Spinal cord (tissue), 10 donors: ENCODE data around the gene CD274. TPM values are rescaled to one million over a fixed set of nuclear protein-coding genes. Genes with fewer than 3 reads are reported as not detected.

Experiments used
- DNase-seq, 6 donors: peaks; one replicate each; pipeline versions ENCODE4 v3.0.0 to v3.0.0-alpha.2; 2013 to 2015; ENCODE audit warnings: low spot score in 6 of 6, low read depth in 4 of 6
- H3K27ac ChIP-seq: one replicate; pipeline ENCODE4 v1.5.1; 2013; ENCODE audit warnings: low read depth, low read length, control low read depth
- H3K27me3 ChIP-seq: one replicate; pipeline ENCODE4 v1.6.1; 2013; ENCODE audit warnings: low read length; ENCODE audit not compliant: control insufficient read depth, insufficient read depth
- H3K36me3 ChIP-seq: one replicate; pipeline ENCODE4 v1.6.1; 2013; ENCODE audit warnings: low read length; ENCODE audit not compliant: control insufficient read depth, insufficient read depth
- H3K4me1 ChIP-seq: one replicate; pipeline ENCODE4 v1.6.1; 2013; ENCODE audit warnings: low read length; ENCODE audit not compliant: control insufficient read depth, insufficient read depth
- H3K4me3 ChIP-seq: one replicate; pipeline ENCODE4 v1.5.1; 2013; ENCODE audit warnings: low read depth, low read length, control low read depth
- H3K9me3 ChIP-seq: one replicate; pipeline ENCODE4 v1.6.1; 2013; ENCODE audit warnings: low read length; ENCODE audit not compliant: control insufficient read depth, insufficient read depth
- WGBS: methylation state at CpG from one replicate; pipeline ENCODE4 v1.1.5; 2013; ENCODE audit warnings: missing lambda C conversion rate; ENCODE audit not compliant: insufficient coverage; 5-methylcytosine and 5-hydroxymethylcytosine counted together
- polyA plus RNA-seq, 2 donors: library from polyadenylated mRNA; unstranded; fragments of 120-200 nt; gene quantifications; one replicate each; pipeline ENCODE4 v1.2.1, GENCODE V29; 2013; ENCODE audit not compliant: insufficient read length in 2 of 2
- total RNA-seq, 2 donors: library from RNA; depleted of rRNA in 1 of 2; stranded (reverse); fragments of 120-200 nt in 1 of 2; fragments of >200 nt in 1 of 2; gene quantifications; one replicate each; pipeline versions ENCODE4 v1.2.3 to v1.2.4, GENCODE V29; 2013 to 2014
- donor health status: healthy.

The CD274 gene
- total and polyA plus RNA-seq, 4 donors = 1.4 to 2.8 (median 1.9) TPM

- no peaks in the 10 kb centered on the region for H3K36me3 ChIP-seq
- no peaks in the 10 kb centered on the region for H3K9me3 ChIP-seq
- DNase-seq = no peak
- H3K27me3 ChIP-seq = no peaks in the 10 kb centered on the region
- no peak overlapping the region for H3K27ac ChIP-seq
- no peak overlapping the region for H3K4me3 ChIP-seq
- no peaks in the 10 kb centered on the region for H3K4me1 ChIP-seq
- WGBS = 100% methylated on average over 1 of the region's 1 CpG
These were observed 61.1 kb downstream of the CD274 start for GRCh38 chr9:5511476-5511875.

GRCh38 chr9:5511935-5512580 lies 61.7 kb downstream of the CD274 start:
- H3K4me1 ChIP-seq = no peaks in the 10 kb centered on the region
- H3K4me3 ChIP-seq = no peak overlapping the region
- no peaks in the 10 kb centered on the region for H3K27me3 ChIP-seq
- H3K36me3 ChIP-seq = no peaks in the 10 kb centered on the region
- no peak for DNase-seq
- no peaks in the 10 kb centered on the region for H3K9me3 ChIP-seq
- 91% methylated on average over 5 of the region's 6 CpGs for WGBS
- no peak overlapping the region for H3K27ac ChIP-seq

- H3K4me1 ChIP-seq = no peaks in the 10 kb centered on the region
- H3K27ac ChIP-seq = no peak overlapping the region
- DNase-seq = no peak
- 86% methylated on average over 2 of the region's 2 CpGs for WGBS
- no peaks in the 10 kb centered on the region for H3K27me3 ChIP-seq
- no peaks in the 10 kb centered on the region for H3K9me3 ChIP-seq
- no peaks in the 10 kb centered on the region for H3K36me3 ChIP-seq
- H3K4me3 ChIP-seq = no peak overlapping the region
These were observed 62.5 kb downstream of the CD274 start for GRCh38 chr9:5512658-5513452.

- no peaks in the 10 kb centered on the region for H3K4me1 ChIP-seq
- H3K9me3 ChIP-seq = no peaks in the 10 kb centered on the region
- WGBS = no CpG with 5 or more reads among the region's 2 CpGs
- no peak overlapping the region for H3K4me3 ChIP-seq
- no peaks in the 10 kb centered on the region for H3K36me3 ChIP-seq
- H3K27me3 ChIP-seq = no peaks in the 10 kb centered on the region
- no peak overlapping the region for H3K27ac ChIP-seq
- no peak for DNase-seq
These were observed 63.7 kb downstream of the CD274 start for GRCh38 chr9:5513966-5514616.

DNA sequence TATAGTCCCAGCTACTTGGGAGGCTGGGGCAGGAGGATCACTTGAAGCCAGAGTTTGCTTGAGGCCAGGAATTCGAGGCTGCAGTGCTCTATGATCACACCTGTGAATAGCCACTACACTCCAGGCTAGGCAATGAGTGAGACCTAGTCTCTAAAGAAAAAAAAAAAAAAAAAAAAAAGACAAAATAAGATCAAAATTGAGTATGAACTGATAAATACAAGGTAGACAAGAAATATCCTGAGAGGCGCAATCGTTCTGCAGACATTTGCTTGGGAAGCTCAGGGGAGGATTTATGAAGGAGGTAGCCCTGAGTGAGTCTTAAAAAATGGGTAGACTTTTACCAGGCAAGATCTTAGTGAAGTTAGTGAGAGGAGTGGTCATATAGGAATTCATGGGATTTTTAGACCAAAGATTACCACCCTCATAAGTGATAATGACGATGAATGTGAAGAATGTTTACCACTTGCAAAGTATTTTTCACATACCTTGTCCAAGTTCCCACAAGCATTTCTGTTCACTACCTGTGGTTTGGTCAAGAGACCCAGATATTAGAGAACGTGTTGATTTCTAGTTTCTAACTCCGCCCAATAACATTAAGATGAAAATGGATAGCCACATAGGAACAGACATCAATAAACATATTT lies 64.4 kb downstream of the CD274 start:
- H3K27ac ChIP-seq = no peak overlapping the region
- H3K36me3 ChIP-seq = no peaks in the 10 kb centered on the region
- H3K9me3 ChIP-seq = no peaks in the 10 kb centered on the region
- H3K4me3 ChIP-seq = no peak overlapping the region
- H3K27me3 ChIP-seq = no peaks in the 10 kb centered on the region
- WGBS = 100% methylated on average over 2 of the region's 6 CpGs
- no peaks in the 10 kb centered on the region for H3K4me1 ChIP-seq
- DNase-seq = no peak

GRCh38 chr9:5515261-5515650 lies 64.9 kb downstream of the CD274 start:
- Histone ChIP-seq H3K4me3 (no peak overlapping the region), H3K27me3 (no peaks in the 10 kb centered on the region), H3K27ac (no peak overlapping the region), H3K9me3 (no peaks in the 10 kb centered on the region), H3K4me1 (no peaks in the 10 kb centered on the region), H3K36me3 (no peaks in the 10 kb centered on the region)
- no peak for DNase-seq
- WGBS = 90% methylated on average over 3 of the region's 4 CpGs

DNA sequence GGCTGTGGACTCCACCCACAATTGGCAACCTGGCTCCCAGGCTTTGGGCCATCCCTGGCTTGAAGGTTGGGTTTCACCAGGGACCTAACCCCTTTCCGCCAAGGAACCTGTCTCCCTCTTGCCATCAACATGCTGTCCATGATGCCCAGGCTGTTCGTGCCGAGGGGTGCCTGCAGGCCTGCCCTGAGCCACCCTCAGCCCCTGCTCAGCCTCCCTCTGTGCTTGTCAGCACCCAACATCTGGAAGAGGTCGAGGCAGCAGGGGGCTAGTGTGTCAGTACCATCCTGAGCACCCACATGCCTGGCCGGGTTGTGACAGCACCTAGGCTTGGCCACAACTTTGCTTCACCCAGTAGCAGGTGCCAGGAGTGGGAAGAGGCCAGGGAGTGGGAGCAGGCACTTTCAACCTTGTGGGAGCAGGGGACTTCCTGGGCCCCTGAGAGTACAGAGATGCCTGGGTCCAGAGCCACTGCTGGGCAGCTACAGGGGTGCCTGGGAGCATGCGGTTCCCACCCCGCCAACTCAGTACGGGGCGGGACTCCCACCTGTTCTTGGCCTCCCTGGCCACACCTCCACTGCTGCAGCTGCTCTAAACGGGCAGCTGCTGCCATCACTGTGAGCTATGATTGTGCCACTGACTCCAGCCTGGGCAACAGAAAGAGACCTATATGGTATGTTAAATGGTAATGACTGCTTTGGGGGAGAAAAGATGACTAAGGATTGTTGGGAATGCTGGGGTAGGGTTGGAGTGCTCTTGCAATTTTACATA lies 66.3 kb downstream of the CD274 start:
- WGBS = 94% methylated on average over 10 of the region's 10 CpGs
- H3K27ac ChIP-seq = no peak overlapping the region
- H3K27me3 ChIP-seq = no peaks in the 10 kb centered on the region
- no peaks in the 10 kb centered on the region for H3K36me3 ChIP-seq
- no peak overlapping the region for H3K4me3 ChIP-seq
- no peaks in the 10 kb centered on the region for H3K4me1 ChIP-seq
- H3K9me3 ChIP-seq = no peaks in the 10 kb centered on the region
- no peak for DNase-seq

GRCh38 chr9:5518171-5518936 lies 68.0 kb downstream of the CD274 start:
- no peak for DNase-seq
- 73% methylated on average over 2 of the region's 2 CpGs for WGBS
- Histone ChIP-seq H3K36me3 (no peaks in the 10 kb centered on the region), H3K4me3 (no peak overlapping the region), H3K9me3 (no peaks in the 10 kb centered on the region), H3K27me3 (no peaks in the 10 kb centered on the region), H3K27ac (no peak overlapping the region), H3K4me1 (no peaks in the 10 kb centered on the region)
